Measurements from ENCODE around the gene YDJC.

GRCh38 chr22:21665047-21665851, 35.4 kb upstream of the YDJC start:
- no peak for TF ChIP-seq CTCF (IDR thresholded peaks at IDR 0.05)
- no peak for TF ChIP-seq ZFX (IDR thresholded peaks at IDR 0.05; ENCODE audit: borderline replicate concordance)

All from 22Rv1 (cell line).